Mesenchymal stem cell (in vitro differentiated cells and primary cell): ENCODE data around the gene SMIM10L1.

Experiments
- DNase-seq: peaks from one replicate; pipeline ENCODE4 v3.0.0-alpha.2; 2013
- H2AFZ ChIP-seq: one replicate; pipeline ENCODE4 v1.6.1; 2013; ENCODE audit warnings: low read depth, mild to moderate bottlenecking, control low read depth, inconsistent platforms, low read length, moderate library complexity
- H2AK5ac ChIP-seq: 2 replicates; pipeline ENCODE4 v1.6.1; 2013; ENCODE audit warnings: low read length, moderate library complexity, mild to moderate bottlenecking, inconsistent platforms; ENCODE audit not compliant: severe bottlenecking
- H2BK120ac ChIP-seq: one replicate; pipeline ENCODE4 v1.6.1; 2013; ENCODE audit warnings: low read depth, mild to moderate bottlenecking, inconsistent platforms, low read length, moderate library complexity
- H2BK12ac ChIP-seq, 2 experiments: one replicate each; pipeline ENCODE4 v1.6.1; 2013; ENCODE audit warnings: inconsistent platforms in 2 of 2, low read length in 2 of 2, mild to moderate bottlenecking in 2 of 2, moderate library complexity in 2 of 2, control low read depth in 1 of 2
- H2BK15ac ChIP-seq: one replicate; pipeline ENCODE4 v1.6.1; 2013; ENCODE audit warnings: mild to moderate bottlenecking, low read depth, inconsistent platforms; ENCODE audit not compliant: poor library complexity, severe bottlenecking
- H2BK5ac ChIP-seq: 2 replicates; pipeline ENCODE4 v1.6.1; 2013; ENCODE audit warnings: low read depth, mild to moderate bottlenecking, low read length, control low read depth, inconsistent platforms; ENCODE audit not compliant: poor library complexity, severe bottlenecking
- H3K14ac ChIP-seq, 2 experiments: one replicate each; pipeline ENCODE4 v1.6.1; 2013; ENCODE audit warnings: inconsistent platforms in 2 of 2, low read length in 2 of 2, control low read depth in 1 of 2, mild to moderate bottlenecking in 1 of 2, moderate library complexity in 1 of 2
- H3K18ac ChIP-seq, 2 experiments: one replicate each; pipeline ENCODE4 v1.6.1; 2013; ENCODE audit warnings: inconsistent platforms in 2 of 2, low read length in 2 of 2, control low read depth in 1 of 2, low read depth in 1 of 2, mild to moderate bottlenecking in 1 of 2
- H3K23ac ChIP-seq, 2 experiments: one replicate each; pipeline ENCODE4 v1.6.1; 2013; ENCODE audit warnings: inconsistent platforms in 2 of 2, low read length in 2 of 2, mild to moderate bottlenecking in 2 of 2, moderate library complexity in 2 of 2, control low read depth in 1 of 2
- H3K27ac ChIP-seq: 2 replicates; pipeline ENCODE4 v1.5.1; 2013; ENCODE audit warnings: mild to moderate bottlenecking, moderate library complexity, low read length, control low read depth, inconsistent platforms; ENCODE audit not compliant: poor library complexity, severe bottlenecking
- H3K27me3 ChIP-seq, 2 experiments: 2 replicates each; pipeline versions ENCODE4 v1.6.1 to v1.7.0; 2013; ENCODE audit warnings: low read length in 2 of 2, mild to moderate bottlenecking in 2 of 2, moderate library complexity in 2 of 2, control low read depth in 1 of 2, inconsistent platforms in 1 of 2; ENCODE audit not compliant: control insufficient read depth in 1 of 2, insufficient read depth in 1 of 2
- H3K36me3 ChIP-seq, 2 experiments: 2 replicates each; pipeline versions ENCODE4 v1.6.1 to v1.7.0; 2013; ENCODE audit warnings: low read length in 2 of 2, control low read depth in 1 of 2, inconsistent platforms in 1 of 2, low read depth in 1 of 2, mild to moderate bottlenecking in 1 of 2; ENCODE audit not compliant: insufficient read depth in 2 of 2, control insufficient read depth in 1 of 2
- H3K4ac ChIP-seq, 2 experiments: one replicate each; pipeline ENCODE4 v1.6.1; 2013; ENCODE audit warnings: inconsistent platforms in 2 of 2, low read length in 2 of 2, mild to moderate bottlenecking in 2 of 2, moderate library complexity in 2 of 2, control low read depth in 1 of 2, low read depth in 1 of 2
- H3K4me1 ChIP-seq: 2 replicates; pipeline ENCODE4 v1.6.1; 2013; ENCODE audit warnings: low read depth, low read length, control low read depth; ENCODE audit not compliant: control insufficient read depth, insufficient read depth
- H3K4me2 ChIP-seq: 2 replicates; pipeline ENCODE4 v1.6.1; 2013; ENCODE audit warnings: low read length, mild to moderate bottlenecking, inconsistent platforms; ENCODE audit not compliant: poor library complexity, severe bottlenecking
- H3K4me3 ChIP-seq, 2 experiments: 2 replicates each; pipeline versions ENCODE4 v1.5.1 to v1.7.0; 2013; ENCODE audit warnings: low read length in 2 of 2, mild to moderate bottlenecking in 2 of 2, control low read depth in 1 of 2, low read depth in 1 of 2; ENCODE audit not compliant: insufficient read depth in 1 of 2
- H3K79me1 ChIP-seq: replicated peaks from 2 replicates; pipeline ENCODE4 v1.6.1; 2013; ENCODE audit warnings: mild to moderate bottlenecking, control low read depth, low read length, inconsistent platforms; ENCODE audit not compliant: poor library complexity, severe bottlenecking
- H3K9ac ChIP-seq: 2 replicates; pipeline ENCODE4 v1.7.0; 2013; ENCODE audit warnings: mild to moderate bottlenecking, low read length, moderate library complexity
- H3K9me3 ChIP-seq: 2 replicates; pipeline ENCODE4 v1.7.0; 2013; ENCODE audit warnings: mild to moderate bottlenecking, low read length; ENCODE audit not compliant: control insufficient read depth
- H4K8ac ChIP-seq: one replicate; pipeline ENCODE4 v1.6.1; 2013; ENCODE audit warnings: inconsistent platforms, mild to moderate bottlenecking, low read length, moderate library complexity
- H4K91ac ChIP-seq: one replicate; pipeline ENCODE4 v1.6.1; 2013; ENCODE audit warnings: mild to moderate bottlenecking, low read length, inconsistent platforms
- WGBS: methylation state at CpG from one replicate; pipeline ENCODE4 v1.1.7; 2013; ENCODE audit warnings: mixed read lengths; 5-methylcytosine and 5-hydroxymethylcytosine counted together

Gene SMIM10L1

DNA sequence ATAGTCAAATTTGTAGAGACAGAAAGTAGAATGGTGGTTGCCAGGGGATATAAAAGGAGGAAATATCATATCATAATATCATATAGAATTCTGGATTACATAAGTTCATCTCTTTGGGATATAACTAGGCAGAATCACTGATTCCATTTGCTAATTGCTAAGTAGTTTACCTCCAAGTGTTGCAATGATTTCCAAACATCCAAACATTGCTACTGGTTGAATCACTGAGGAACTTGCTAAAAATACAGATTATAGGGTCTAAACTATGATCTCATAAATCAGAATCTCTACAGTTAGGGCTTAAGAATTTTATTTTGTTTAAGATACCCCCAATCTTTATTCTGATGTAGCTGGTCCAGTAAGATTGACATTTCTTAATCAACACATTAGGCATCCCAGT is 31.8 kb downstream of the SMIM10L1 start:
- H4K91ac ChIP-seq = no peak overlapping the region
- no peaks in the 10 kb centered on the region for H3K4me1 ChIP-seq
- H3K4me2 ChIP-seq = no peak overlapping the region
- H3K18ac ChIP-seq = no peak overlapping the region
- H2BK12ac ChIP-seq = no peak overlapping the region
- H3K14ac ChIP-seq = no peak overlapping the region
- no peaks in the 10 kb centered on the region for H3K36me3 ChIP-seq
- H2BK120ac ChIP-seq = no peak overlapping the region
- DNase-seq = peak; percentile 13
- H3K4ac ChIP-seq = no peak overlapping the region
- no peak overlapping the region for H4K8ac ChIP-seq
- H2AK5ac ChIP-seq = no peak overlapping the region
- no peak overlapping the region for H3K4me3 ChIP-seq
- no peaks in the 10 kb centered on the region for H3K9me3 ChIP-seq
- H2BK15ac ChIP-seq = no peak overlapping the region
- no peak overlapping the region for H2BK5ac ChIP-seq
- H3K27ac ChIP-seq = no peak overlapping the region
- no peak overlapping the region for H3K9ac ChIP-seq
- H3K23ac ChIP-seq = no peak overlapping the region
- H3K79me1 ChIP-seq = no peaks in the 10 kb centered on the region
- H3K27me3 ChIP-seq = no peaks in the 10 kb centered on the region
- H2AFZ ChIP-seq = no peak overlapping the region

DNA sequence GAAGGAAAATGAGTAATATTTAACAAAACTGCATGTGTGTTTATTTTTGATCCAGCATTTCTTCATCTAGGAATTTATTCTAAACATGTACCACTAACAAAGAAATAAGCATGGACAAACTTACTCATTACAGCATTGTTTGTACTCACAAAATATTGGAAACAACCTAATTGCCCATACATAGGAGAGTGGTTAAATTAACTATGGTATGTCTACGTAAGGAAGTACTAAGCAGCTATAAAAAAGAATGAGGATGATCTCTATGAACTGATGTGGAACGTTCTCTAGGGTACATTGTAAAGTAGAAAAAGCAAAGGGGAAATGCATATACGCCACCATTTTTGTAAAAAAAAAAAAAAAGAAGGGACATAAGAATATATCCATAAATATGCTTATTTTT is 33.2 kb downstream of the SMIM10L1 start:
- Histone ChIP-seq H3K27ac (no peak overlapping the region), H3K4ac (no peak overlapping the region), H2AK5ac (no peak overlapping the region), H3K4me1 (no peaks in the 10 kb centered on the region), H3K36me3 (no peaks in the 10 kb centered on the region), H4K91ac (no peak overlapping the region), H3K23ac (no peak overlapping the region), H3K18ac (no peak overlapping the region), H2AFZ (no peak overlapping the region), H3K27me3 (no peaks in the 10 kb centered on the region), H2BK120ac (no peak overlapping the region), H3K4me2 (no peak overlapping the region), H3K4me3 (no peak overlapping the region), H3K14ac (no peak overlapping the region), H2BK15ac (no peak overlapping the region), H3K9me3 (no peaks in the 10 kb centered on the region), H4K8ac (no peak overlapping the region), H3K79me1 (no peaks in the 10 kb centered on the region), H2BK12ac (no peak overlapping the region), H3K9ac (no peak overlapping the region), H2BK5ac (no peak overlapping the region)
- no peak for DNase-seq
- 94% methylated on average over 2 of the region's 3 CpGs for WGBS

DNA sequence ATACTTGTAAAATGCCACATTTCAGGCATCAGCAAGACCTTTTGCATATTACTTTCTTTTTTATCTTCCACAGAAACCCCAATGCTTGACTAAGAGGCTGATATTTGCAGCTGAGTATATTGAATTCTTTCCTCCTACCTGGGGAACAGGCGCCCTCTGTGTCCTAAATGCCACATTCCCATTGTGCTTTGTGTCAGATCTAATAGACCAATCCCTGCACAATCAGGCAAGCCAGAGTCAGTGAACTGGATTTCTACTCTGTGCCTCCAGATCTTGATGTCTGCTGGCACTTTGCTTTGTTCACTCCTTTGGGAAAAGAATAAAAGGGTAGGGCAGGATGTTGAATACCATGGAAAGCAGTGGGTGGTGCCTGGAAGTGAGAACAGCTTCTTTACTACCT is 38.1 kb downstream of the SMIM10L1 start:
- Histone ChIP-seq H3K4me3 (no peak overlapping the region), H3K27me3 (no peaks in the 10 kb centered on the region), H3K9ac (no peak overlapping the region), H2BK15ac (no peak overlapping the region), H3K18ac (no peak overlapping the region), H2AK5ac (no peak overlapping the region), H4K91ac (no peak overlapping the region), H3K4me2 (no peak overlapping the region), H2BK120ac (no peak overlapping the region), H3K4me1 (no peaks in the 10 kb centered on the region), H4K8ac (no peak overlapping the region), H3K27ac (no peak overlapping the region), H2BK5ac (no peak overlapping the region), H3K9me3 (no peaks in the 10 kb centered on the region), H3K36me3 (no peaks in the 10 kb centered on the region), H2BK12ac (no peak overlapping the region), H3K23ac (no peak overlapping the region), H3K79me1 (no peaks in the 10 kb centered on the region), H2AFZ (no peak overlapping the region), H3K14ac (no peak overlapping the region), H3K4ac (no peak overlapping the region)
- WGBS = 42% methylated on average over 1 of the region's 1 CpG
- no peak for DNase-seq
